K562 (cell line): ENCODE results near the gene PHF24. TPM values are rescaled to one million over a fixed set of nuclear protein-coding genes. Genes with fewer than 3 reads are reported as not detected.

ENCODE experiments used
- ATAC-seq: fragments of 200-7000 bp; cut with Tn5 transposase; 3 replicates; pipeline ENCODE4 v1.9.1; 2020; ENCODE audit warnings: moderate library complexity
- BruUV-seq: library from RNA; stranded (reverse); fragments of 400-500 nt; replicated peaks from 2 replicates; lab custom pipeline; 2021; lab: Mats Ljungman, UMichigan
- CTCF ChIA-PET: fragments of 300-600 bp; formaldehyde crosslinking; extraction: SDS; loops from one replicate; lab custom pipeline; 2021; ENCODE audit warnings: low intra/inter-chr PET ratio; lab: Yijun Ruan, JAX
- POLR2A ChIA-PET: fragments of 300-600, 350-650 bp; sonication (Branson Sonifier 250); formaldehyde crosslinking; extraction: SDS; loops from one replicate; lab custom pipeline; 2021; ENCODE audit warnings: antibody characterized with exemption, inconsistent platforms; lab: Yijun Ruan, JAX
- DNase-seq, 4 experiments: peaks; one replicate each; pipeline versions ENCODE4 v3.0.0 to v3.0.0-alpha.2; 2011 to 2018; ENCODE audit warnings: low spot score in 3 of 4, mixed read lengths in 3 of 4; ENCODE audit errors: extremely low read depth in 1 of 4
- FAIRE-seq: peaks from 2 replicates; lab custom pipeline; 2011; peaks lifted over from hg19 to GRCh38; lab: Jason Lieb, UNC
- H2AFZ ChIP-seq: 2 replicates; pipeline ENCODE4 v1.6.0; 2011; ENCODE audit warnings: low read depth, low read length, control low read depth, inconsistent platforms
- H3K27ac ChIP-seq: fragments of 200-600 bp; 3 replicates; pipeline ENCODE4 v1.8.0; 2011; ENCODE audit warnings: low read depth, mild to moderate bottlenecking, control low read depth, inconsistent platforms, low read length, moderate library complexity, mixed read lengths; ENCODE audit errors: extremely low read depth
- H3K27me3 ChIP-seq, 2 experiments: fragments of 300-600 bp in 1 of 2; 2 replicates in 1 of 2; 3 replicates in 1 of 2; pipeline versions ENCODE4 v1.6.0 to v1.8.0; 2011; ENCODE audit warnings: inconsistent platforms in 2 of 2, low read length in 2 of 2, mild to moderate bottlenecking in 1 of 2, mixed read lengths in 1 of 2, moderate library complexity in 1 of 2; ENCODE audit not compliant: control insufficient read depth in 2 of 2, insufficient read depth in 2 of 2
- H3K36me3 ChIP-seq: fragments of 300-600 bp; 3 replicates; pipeline ENCODE4 v1.8.0; 2011; ENCODE audit warnings: mild to moderate bottlenecking, low read length, inconsistent platforms; ENCODE audit not compliant: control insufficient read depth, insufficient read depth
- H3K4me1 ChIP-seq, 2 experiments: fragments of 200-600 bp in 1 of 2; replicated peaks in 1 of 2; 2 replicates in 1 of 2; 3 replicates in 1 of 2; pipeline versions ENCODE4 v1.5.1 to v1.8.0; 2011; ENCODE audit warnings: inconsistent platforms in 2 of 2, low read length in 2 of 2, mild to moderate bottlenecking in 1 of 2, mixed read lengths in 1 of 2, moderate library complexity in 1 of 2; ENCODE audit not compliant: control insufficient read depth in 2 of 2, insufficient read depth in 2 of 2
- H3K4me2 ChIP-seq: 2 replicates; pipeline ENCODE4 v1.6.1; 2011; ENCODE audit warnings: low read length, control low read depth, inconsistent platforms, mixed read lengths; ENCODE audit not compliant: insufficient read depth
- H3K4me3 ChIP-seq: fragments of 200-600 bp; sonication (generic), shearing (Covaris generic); 2 replicates; pipeline ENCODE4 v1.5.1; 2016; ENCODE audit warnings: control low read depth, inconsistent platforms
- H3K79me2 ChIP-seq: fragments of 200-600 bp; 3 replicates; pipeline ENCODE4 v1.8.0; 2011; ENCODE audit warnings: low read length, inconsistent platforms; ENCODE audit not compliant: control insufficient read depth, insufficient read depth
- H3K9ac ChIP-seq, 2 experiments: 2 replicates each; pipeline versions ENCODE4 v1.6.0 to v1.6.1; 2011; ENCODE audit warnings: low read depth in 2 of 2, low read length in 2 of 2, control low read depth in 1 of 2, inconsistent platforms in 1 of 2, mild to moderate bottlenecking in 1 of 2, mixed read lengths in 1 of 2; ENCODE audit not compliant: insufficient read depth in 1 of 2
- H3K9me1 ChIP-seq: one replicate; pipeline ENCODE4 v1.6.0; 2011; ENCODE audit warnings: inconsistent platforms, mild to moderate bottlenecking, low read length, moderate library complexity; ENCODE audit not compliant: control insufficient read depth, insufficient read depth
- H3K9me3 ChIP-seq: replicated peaks from 2 replicates; pipeline ENCODE4 v1.5.1; 2011; ENCODE audit warnings: low read depth, low read length, inconsistent platforms; ENCODE audit not compliant: control insufficient read depth, insufficient read depth
- H4K20me1 ChIP-seq: replicated peaks from 2 replicates; pipeline ENCODE4 v1.6.1; 2011; ENCODE audit warnings: low read length, inconsistent platforms, mixed read lengths; ENCODE audit not compliant: control insufficient read depth, insufficient read depth
- ELF1 ChIP-seq: fragments of 200-800 bp; sonication (Bioruptor generic); IDR thresholded peaks from 2 replicates; pipeline ENCODE4 v1.6.1; 2016; ENCODE audit warnings: missing genetic modification characterization, missing compliant biosample characterization
- EP300 ChIP-seq: IDR thresholded peaks from 2 replicates; pipeline ENCODE4 v1.6.1; 2012; ENCODE audit warnings: low read length, improper control_type of control experiment
- FOXK2 ChIP-seq, 2 experiments: fragments of 450-650 bp; IDR thresholded peaks in 1 of 2; conservative IDR thresholded peaks in 1 of 2; 2 replicates each; pipeline ENCODE4 v1.6.1; 2016; ENCODE audit warnings: low read depth in 2 of 2, mild to moderate bottlenecking in 1 of 2
- GTF2F1 ChIP-seq: IDR thresholded peaks from 2 replicates; pipeline ENCODE4 v1.6.1; 2011; ENCODE audit warnings: low read depth, low read length, improper control_type of control experiment
- HDGF ChIP-seq: fragments of 450-650 bp; IDR thresholded peaks from 2 replicates; pipeline ENCODE4 v1.6.1; 2016
- IRF2 ChIP-seq: sonication (generic); formaldehyde crosslinking; IDR thresholded peaks from 2 replicates; pipeline ENCODE4 v1.8.1; 2022; ENCODE audit warnings: mild to moderate bottlenecking, missing genetic modification reagents
- MCM3 ChIP-seq: fragments of 450-650 bp; IDR thresholded peaks from 2 replicates; pipeline ENCODE4 v1.6.1; 2016
- NEUROD1 ChIP-seq: fragments of 150-350 bp; IDR thresholded peaks from 2 replicates; pipeline ENCODE4 v1.6.1; 2014; ENCODE audit warnings: borderline replicate concordance, low read length, low read depth; ENCODE audit not compliant: partially characterized antibody
- PTBP1 ChIP-seq: fragments of 200-400 bp; formaldehyde crosslinking; IDR thresholded peaks from 2 replicates; pipeline ENCODE4 v1.6.1; 2017; ENCODE audit warnings: low read depth, low read length
- PURB ChIP-seq: sonication (generic); formaldehyde crosslinking; IDR thresholded peaks from 2 replicates; pipeline ENCODE4 v1.9.0; 2021; ENCODE audit warnings: low read depth, mild to moderate bottlenecking, missing genetic modification reagents
- TARDBP ChIP-seq: fragments of 450-650 bp; IDR thresholded peaks from 2 replicates; pipeline ENCODE4 v1.6.1; 2016
- TSC22D4 ChIP-seq: fragments of 450-650 bp; IDR thresholded peaks from 2 replicates; pipeline ENCODE4 v1.6.1; 2016; ENCODE audit warnings: missing genetic modification characterization, missing biosample characterization, control low read depth
- ZBTB43 ChIP-seq: sonication (generic); formaldehyde crosslinking; IDR thresholded peaks from 2 replicates; pipeline ENCODE4 v1.8.0; 2023; ENCODE audit warnings: mild to moderate bottlenecking, missing genetic modification reagents
- ZC3H4 ChIP-seq: sonication (generic); formaldehyde crosslinking; IDR thresholded peaks from 2 replicates; pipeline ENCODE4 v1.9.0; 2021; ENCODE audit warnings: missing genetic modification reagents, borderline replicate concordance
- ZNF124 ChIP-seq: sonication (generic); formaldehyde crosslinking; IDR thresholded peaks from 2 replicates; pipeline ENCODE4 v1.8.1; 2022; ENCODE audit warnings: missing genetic modification reagents
- ZNF766 ChIP-seq: fragments of 200-800 bp; sonication (Bioruptor generic); conservative IDR thresholded peaks from 2 replicates; pipeline ENCODE4 v1.6.1; 2016; ENCODE audit warnings: missing genetic modification characterization, missing compliant biosample characterization
- WGBS: fragments of 100-300 bp; shearing (Covaris generic); methylation state at CpG from one replicate; pipeline ENCODE4 v1.1.6; 2016; ENCODE audit warnings: low coverage, mixed read lengths; ENCODE audit not compliant: insufficient coverage; ENCODE audit errors: missing lambda C conversion rate; 5-methylcytosine and 5-hydroxymethylcytosine counted together
- in situ Hi-C: fragments of 300-500 bp; cut with MboI; formaldehyde crosslinking; loops from 4 replicates; pipeline ENCODE4 v1.15.0; 2018; ENCODE audit warnings: inconsistent platforms, mixed read lengths
- intact Hi-C: fragments of 100-400 bp; cut with micrococcal nuclease; formaldehyde crosslinking; loops from 2 replicates; pipeline ENCODE4 v1.14.2; 2022
- polyA plus RNA-seq, 8 experiments: library from polyadenylated mRNA; depleted of rRNA in 4 of 8; stranded (reverse) in 5 of 8; unstranded in 3 of 8; fragments of >200 nt; fragmentation: Nextera tagmentation in 2 of 8; fragmentation: Illumina TruSeq in 1 of 8; extraction: Ambion mirVana in 2 of 8; extraction: Trizol in 1 of 8; gene quantifications; 2 replicates each; pipeline versions ENCODE4 v1.2.1 to v1.2.3, GENCODE V29; 2011 to 2014; ENCODE audit warnings: inconsistent platforms in 1 of 8, missing spikeins in 1 of 8
- total RNA-seq, 7 experiments: library from RNA; depleted of rRNA in 6 of 7; stranded (reverse); fragments of >200 nt in 6 of 7; fragmentation: Illumina TruSeq in 2 of 7; extraction: Trizol in 2 of 7; gene quantifications; 2 replicates each; pipeline versions ENCODE4 v1.2.1 to v1.2.3, GENCODE V29; 2011 to 2021; ENCODE audit warnings: low replicate concordance in 1 of 7
- TF ChIP-seq, protein P1 (sequence below), 2 experiments: fragments of 450-650 bp in 1 of 2; sonication (generic) in 1 of 2; formaldehyde crosslinking in 1 of 2; IDR thresholded peaks in 1 of 2; conservative IDR thresholded peaks in 1 of 2; 2 replicates each; pipeline versions ENCODE4 v1.6.1 to v1.8.1; 2016 to 2023; ENCODE audit warnings: mild to moderate bottlenecking in 2 of 2, moderate library complexity in 2 of 2, inconsistent platforms in 1 of 2, missing genetic modification reagents in 1 of 2
- TF ChIP-seq, protein P2 (sequence below): fragments of 450-650 bp; IDR thresholded peaks from 2 replicates; pipeline ENCODE4 v1.6.1; 2018; ENCODE audit not compliant: partially characterized antibody

Gene PHF24
- total and polyA plus RNA-seq, 9 of the 15 experiments (the other 6 are each of a cell fraction or from before 2014, with no cell fraction given) = 0.01 TPM; not detected in 7

- no peak overlapping the region for H3K27ac ChIP-seq
- H2AFZ ChIP-seq = no peak overlapping the region
- DNase-seq = no peak
- intact Hi-C loops (no loop called here), in situ Hi-C loops (no loop called here)
- TF ChIP-seq IRF2 (CRISPR knock-in tag) (no peak), PTBP1 (no peak), MCM3 (no peak), FOXK2 (conservative IDR thresholded peaks at IDR 0.05 in 1 of 2, IDR thresholded peaks at IDR 0.05 in 1 of 2; ENCODE audit: low read depth in 2 of 2) (no peak), ZNF766 (CRISPR knock-in tag) (no peak), NEUROD1 (no peak), HDGF (no peak), ZBTB43 (CRISPR knock-in tag) (no peak), ELF1 (tag) (no peak), GTF2F1 (no peak), EP300 (no peak), PURB (CRISPR knock-in tag) (no peak), ZNF124 (CRISPR knock-in tag) (no peak), TARDBP (no peak), TSC22D4 (no peak), ZC3H4 (no peak)
- TF ChIP-seq, protein P1, sequence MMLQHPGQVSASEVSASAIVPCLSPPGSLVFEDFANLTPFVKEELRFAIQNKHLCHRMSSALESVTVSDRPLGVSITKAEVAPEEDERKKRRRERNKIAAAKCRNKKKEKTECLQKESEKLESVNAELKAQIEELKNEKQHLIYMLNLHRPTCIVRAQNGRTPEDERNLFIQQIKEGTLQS (IDR thresholded peaks at IDR 0.05) = no peak
- TF ChIP-seq, protein P1 (CRISPR knock-in tag; conservative IDR thresholded peaks at IDR 0.05) = no peak
- TF ChIP-seq, protein P2, sequence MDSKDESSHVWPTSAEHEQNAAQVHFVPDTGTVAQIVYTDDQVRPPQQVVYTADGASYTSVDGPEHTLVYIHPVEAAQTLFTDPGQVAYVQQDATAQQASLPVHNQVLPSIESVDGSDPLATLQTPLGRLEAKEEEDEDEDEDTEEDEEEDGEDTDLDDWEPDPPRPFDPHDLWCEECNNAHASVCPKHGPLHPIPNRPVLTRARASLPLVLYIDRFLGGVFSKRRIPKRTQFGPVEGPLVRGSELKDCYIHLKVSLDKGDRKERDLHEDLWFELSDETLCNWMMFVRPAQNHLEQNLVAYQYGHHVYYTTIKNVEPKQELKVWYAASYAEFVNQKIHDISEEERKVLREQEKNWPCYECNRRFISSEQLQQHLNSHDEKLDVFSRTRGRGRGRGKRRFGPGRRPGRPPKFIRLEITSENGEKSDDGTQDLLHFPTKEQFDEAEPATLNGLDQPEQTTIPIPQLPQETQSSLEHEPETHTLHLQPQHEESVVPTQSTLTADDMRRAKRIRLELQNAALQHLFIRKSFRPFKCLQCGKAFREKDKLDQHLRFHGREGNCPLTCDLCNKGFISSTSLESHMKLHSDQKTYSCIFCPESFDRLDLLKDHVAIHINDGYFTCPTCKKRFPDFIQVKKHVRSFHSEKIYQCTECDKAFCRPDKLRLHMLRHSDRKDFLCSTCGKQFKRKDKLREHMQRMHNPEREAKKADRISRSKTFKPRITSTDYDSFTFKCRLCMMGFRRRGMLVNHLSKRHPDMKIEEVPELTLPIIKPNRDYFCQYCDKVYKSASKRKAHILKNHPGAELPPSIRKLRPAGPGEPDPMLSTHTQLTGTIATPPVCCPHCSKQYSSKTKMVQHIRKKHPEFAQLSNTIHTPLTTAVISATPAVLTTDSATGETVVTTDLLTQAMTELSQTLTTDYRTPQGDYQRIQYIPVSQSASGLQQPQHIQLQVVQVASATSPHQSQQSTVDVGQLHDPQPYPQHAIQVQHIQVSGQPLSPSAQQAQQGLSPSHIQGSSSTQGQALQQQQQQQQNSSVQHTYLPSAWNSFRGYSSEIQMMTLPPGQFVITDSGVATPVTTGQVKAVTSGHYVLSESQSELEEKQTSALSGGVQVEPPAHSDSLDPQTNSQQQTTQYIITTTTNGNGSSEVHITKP = no peak
- no peaks in the 10 kb centered on the region for H3K79me2 ChIP-seq
- H3K4me1 ChIP-seq = peaks cover 0 to 12% of the 10 kb centered on the region in 2 experiments; a peak in 2 of 5 replicates
- WGBS = 14% methylated on average over 7 of the region's 21 CpGs
- no TSS peak for BruUV-seq
- no peak for FAIRE-seq
- H3K9me1 ChIP-seq = no peaks in the 10 kb centered on the region
- peaks cover 15 to 20% of the 10 kb centered on the region in 2 experiments; a peak in 4 of 5 replicates for H3K27me3 ChIP-seq
- no peaks in the 10 kb centered on the region for H3K36me3 ChIP-seq
- no peaks in the 10 kb centered on the region for H3K9me3 ChIP-seq
- ChIA-PET CTCF (no interaction called here), POLR2A (no interaction called here)
- H3K4me2 ChIP-seq = no peak overlapping the region
- no peak overlapping the region for H3K4me3 ChIP-seq
- ATAC-seq = no peak; the same call in 2 of the 3 replicates
- no peaks in the 10 kb centered on the region; the same call in 1 of the 2 replicates for H4K20me1 ChIP-seq
- peak overlapping the region in 1 of 2 experiments; percentile 45; a peak in 1 of 4 replicates for H3K9ac ChIP-seq
These were observed 412 bp downstream of the PHF24 start for GRCh38 chr9:34958411-34958982.
